ENCODE data around the gene DENND10.

GRCh38 chr10:119153041-119153440 lies 49.1 kb downstream of the DENND10 start:
- TF ChIP-seq ZFX (IDR thresholded peaks at IDR 0.05): no peak
- TF ChIP-seq CTCF (conservative IDR thresholded peaks at IDR 0.05): no peak

All from C4-2B (cell line).